IPS DF 6.9 (cell line): Measurements from ENCODE around the gene SLX1B.
"Not testable (repeated sequence)": the region's sequence is repeated elsewhere in the genome, so short reads cannot be mapped to it uniquely, and the experiment has no call there.

Experiments used
- DNase-seq: peaks from one replicate; pipeline ENCODE4 v3.0.0-alpha.2; 2013; ENCODE audit warnings: low read depth, low spot score
- H3K27ac ChIP-seq: one replicate; pipeline ENCODE4 v1.5.1; 2013; ENCODE audit warnings: low read length, control low read depth
- H3K27me3 ChIP-seq: 2 replicates; pipeline ENCODE4 v1.6.1; 2013; ENCODE audit warnings: mild to moderate bottlenecking, low read length; ENCODE audit not compliant: control insufficient read depth, insufficient read depth
- H3K36me3 ChIP-seq: 2 replicates; pipeline ENCODE4 v1.6.1; 2013; ENCODE audit warnings: low read length; ENCODE audit not compliant: control insufficient read depth, insufficient read depth
- H3K4me1 ChIP-seq: 2 replicates; pipeline ENCODE4 v1.6.1; 2013; ENCODE audit warnings: low read length; ENCODE audit not compliant: control insufficient read depth, insufficient read depth
- H3K4me3 ChIP-seq: 2 replicates; pipeline ENCODE4 v1.5.1; 2013; ENCODE audit warnings: mild to moderate bottlenecking, low read length
- H3K9me3 ChIP-seq: 2 replicates; pipeline ENCODE4 v1.6.1; 2013; ENCODE audit warnings: low read length, inconsistent platforms; ENCODE audit not compliant: control insufficient read depth, insufficient read depth
- WGBS: extraction: QIAGEN DNeasy Blood & Tissue Kit; methylation state at CpG from one replicate; pipeline ENCODE4 v1.1.7; 2013; ENCODE audit warnings: mixed read lengths, missing lambda C conversion rate; ENCODE audit not compliant: insufficient read length, insufficient coverage; 5-methylcytosine and 5-hydroxymethylcytosine counted together

The SLX1B gene

GRCh38 chr16:29466904-29467303 is 12.6 kb downstream of the SLX1B start:
- not testable (repeated sequence) for H3K36me3 ChIP-seq, DNase-seq, H3K4me3 ChIP-seq, H3K4me1 ChIP-seq, H3K27ac ChIP-seq, H3K27me3 ChIP-seq, H3K9me3 ChIP-seq
- WGBS: no CpG with 5 or more reads among the region's 33 CpGs

- H3K36me3 ChIP-seq, H3K4me1 ChIP-seq, H3K27me3 ChIP-seq, H3K4me3 ChIP-seq, H3K27ac ChIP-seq, DNase-seq, H3K9me3 ChIP-seq: not testable (repeated sequence)
- no CpG with 5 or more reads among the region's 10 CpGs for WGBS
Measured at GRCh38 chr16:29467654-29468366, 13.5 kb downstream of the SLX1B start.

GRCh38 chr16:29469660-29470059 is 15.3 kb downstream of the SLX1B start:
- no CpG with 5 or more reads among the region's 6 CpGs for WGBS
- H3K9me3 ChIP-seq: not testable (repeated sequence)

GRCh38 chr16:29472065-29472464 is 17.7 kb downstream of the SLX1B start:
- not testable (repeated sequence) for H3K4me1 ChIP-seq, H3K36me3 ChIP-seq, DNase-seq, H3K27me3 ChIP-seq, H3K9me3 ChIP-seq, H3K4me3 ChIP-seq, H3K27ac ChIP-seq
- WGBS: no CpG with 5 or more reads among the region's 4 CpGs

More at GRCh38 chr16:29469660-29470059, 15.3 kb downstream of the SLX1B start:
- not testable (repeated sequence) for H3K27me3 ChIP-seq, DNase-seq, H3K4me3 ChIP-seq, H3K27ac ChIP-seq, H3K4me1 ChIP-seq, H3K36me3 ChIP-seq

GRCh38 chr16:29482276-29482675 is 27.9 kb downstream of the SLX1B start:
- H3K4me3 ChIP-seq, H3K9me3 ChIP-seq, DNase-seq, H3K36me3 ChIP-seq, H3K4me1 ChIP-seq, H3K27ac ChIP-seq, H3K27me3 ChIP-seq: not testable (repeated sequence)
- WGBS: no CpG with 5 or more reads among the region's 12 CpGs

GRCh38 chr16:29506308-29506707 is 52.0 kb downstream of the SLX1B start, which contains the start of gene NPIPB12:
NPIPB12 (minus strand) TSS chr16:29506408.
- H3K27me3 ChIP-seq, H3K4me3 ChIP-seq, H3K36me3 ChIP-seq, H3K9me3 ChIP-seq, DNase-seq, H3K27ac ChIP-seq, H3K4me1 ChIP-seq: not testable (repeated sequence)
- no CpG with 5 or more reads among the region's 6 CpGs for WGBS
